ENCODE results near the gene MTG2. TPM values are rescaled to one million over a fixed set of nuclear protein-coding genes. Genes with fewer than 3 reads are reported as not detected.
A peak's percentile ranks its signal among the peaks of the same experiment; 100 is the strongest.

Gene MTG2
- total and polyA plus RNA-seq, 10 of the 15 experiments (the other 5 are each of a cell fraction or from before 2014, with no cell fraction given): 6.2 to 52.4 (median 34.3) TPM

DNA sequence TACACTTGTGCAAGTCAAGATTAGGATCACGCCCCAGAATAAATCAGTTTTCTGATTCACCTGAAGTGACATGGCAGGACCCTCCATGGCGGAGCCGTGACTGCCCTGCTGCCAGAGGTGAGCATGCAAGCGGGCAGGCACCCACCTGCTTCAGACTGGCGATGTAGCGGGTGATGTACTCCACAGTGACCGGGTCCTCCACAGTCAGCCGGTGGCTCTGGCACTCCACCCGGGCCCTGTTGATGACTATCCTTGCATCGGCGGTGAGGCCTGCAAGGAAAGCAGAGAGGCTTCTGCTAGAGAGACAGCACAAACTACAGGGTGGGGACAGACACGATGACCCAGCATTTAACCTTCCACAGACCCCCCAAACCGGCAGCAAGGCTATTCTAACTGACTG is 43.2 kb upstream of the MTG2 start:
- Histone ChIP-seq H3K9me3 (replicated peaks; ENCODE audit: control insufficient read depth, insufficient read depth, low read length) (no peaks in the 10 kb centered on the region), H3K4me2 (ENCODE audit: control insufficient read depth, insufficient read depth) (no peak overlapping the region), H3K4me1 (ENCODE audit: control insufficient read depth, insufficient read depth, low read length) (peaks cover 10% of the 10 kb centered on the region), H2AFZ (ENCODE audit: control insufficient read depth, low read depth, low read length) (no peak overlapping the region), H3K9ac (ENCODE audit: control insufficient read depth, insufficient read depth, low read length) (no peak overlapping the region), H3K4me3 (no peak overlapping the region), H3K27me3 (replicated peaks in 1 of 2; ENCODE audit: control insufficient read depth in 2 of 2, insufficient read depth in 2 of 2, low read length in 1 of 2) (no peaks in the 10 kb centered on the region), H3K79me2 (ENCODE audit: control insufficient read depth, insufficient read depth, low read length) (peaks cover 53% of the 10 kb centered on the region), H3K27ac (ENCODE audit: control insufficient read depth, insufficient read depth) (no peak overlapping the region), H4K20me1 (ENCODE audit: control insufficient read depth, insufficient read depth) (peaks cover 20% of the 10 kb centered on the region), H3K36me3 (ENCODE audit: control insufficient read depth in 2 of 2, insufficient read depth in 2 of 2, low read length in 1 of 2) (peaks cover 33 to 52% of the 10 kb centered on the region in 2 experiments)
- CTCF ChIA-PET: interaction anchor here (2.8 kb wide), 1 partner anchor 129 kb away, joined by 20 read pairs; no protein-coding TSS in a partner anchor
- DNase-seq (ENCODE audit: low read depth, low spot score) (no peak), ATAC-seq (no peak), FAIRE-seq (no peak)
- RAD21 ChIA-PET (ENCODE audit: unreplicated experiment): no interaction called here
- 92% methylated on average over 13 of the region's 13 CpGs for WGBS (ENCODE audit: insufficient coverage, insufficient replicate concordance, low lambda C conversion rate, missing lambda C conversion rate)
- in situ Hi-C loops (cut with MboI): no loop called here
- POLR2A ChIA-PET: no interaction called here
- intact Hi-C loops (cut with micrococcal nuclease; ENCODE audit: unreplicated experiment): loop anchor here (5.0 kb wide), 1 partner anchor 77 kb away; no protein-coding TSS in a partner anchor
- BruUV-seq (replicated peaks): no TSS peak
- TF ChIP-seq JUND (IDR thresholded peaks at IDR 0.05; ENCODE audit: low read depth, low read length): no peak
- TF ChIP-seq NR2F1 (conservative IDR thresholded peaks at IDR 0.05): no peak
- TF ChIP-seq ATF7 (IDR thresholded peaks at IDR 0.05; ENCODE audit: low read depth): no peak
- TF ChIP-seq IRF4 (IDR thresholded peaks at IDR 0.05; ENCODE audit: low read depth, low read length): no peak
- TF ChIP-seq EZH2 (IDR thresholded peaks at IDR 0.05; ENCODE audit: borderline replicate concordance, control insufficient read depth, low read depth, low read length): no peak
- TF ChIP-seq RAD51 (IDR thresholded peaks at IDR 0.05): no peak
- TF ChIP-seq USF1 (IDR thresholded peaks at IDR 0.05; ENCODE audit: borderline replicate concordance, extremely low read length, insufficient read depth, low read depth, low read length): no peak
- TF ChIP-seq POLR2A (IDR thresholded peaks at IDR 0.05; ENCODE audit: low read depth, low read length): peak; percentile 49; the same call in 1 of the 2 replicates
- TF ChIP-seq, protein P1, sequence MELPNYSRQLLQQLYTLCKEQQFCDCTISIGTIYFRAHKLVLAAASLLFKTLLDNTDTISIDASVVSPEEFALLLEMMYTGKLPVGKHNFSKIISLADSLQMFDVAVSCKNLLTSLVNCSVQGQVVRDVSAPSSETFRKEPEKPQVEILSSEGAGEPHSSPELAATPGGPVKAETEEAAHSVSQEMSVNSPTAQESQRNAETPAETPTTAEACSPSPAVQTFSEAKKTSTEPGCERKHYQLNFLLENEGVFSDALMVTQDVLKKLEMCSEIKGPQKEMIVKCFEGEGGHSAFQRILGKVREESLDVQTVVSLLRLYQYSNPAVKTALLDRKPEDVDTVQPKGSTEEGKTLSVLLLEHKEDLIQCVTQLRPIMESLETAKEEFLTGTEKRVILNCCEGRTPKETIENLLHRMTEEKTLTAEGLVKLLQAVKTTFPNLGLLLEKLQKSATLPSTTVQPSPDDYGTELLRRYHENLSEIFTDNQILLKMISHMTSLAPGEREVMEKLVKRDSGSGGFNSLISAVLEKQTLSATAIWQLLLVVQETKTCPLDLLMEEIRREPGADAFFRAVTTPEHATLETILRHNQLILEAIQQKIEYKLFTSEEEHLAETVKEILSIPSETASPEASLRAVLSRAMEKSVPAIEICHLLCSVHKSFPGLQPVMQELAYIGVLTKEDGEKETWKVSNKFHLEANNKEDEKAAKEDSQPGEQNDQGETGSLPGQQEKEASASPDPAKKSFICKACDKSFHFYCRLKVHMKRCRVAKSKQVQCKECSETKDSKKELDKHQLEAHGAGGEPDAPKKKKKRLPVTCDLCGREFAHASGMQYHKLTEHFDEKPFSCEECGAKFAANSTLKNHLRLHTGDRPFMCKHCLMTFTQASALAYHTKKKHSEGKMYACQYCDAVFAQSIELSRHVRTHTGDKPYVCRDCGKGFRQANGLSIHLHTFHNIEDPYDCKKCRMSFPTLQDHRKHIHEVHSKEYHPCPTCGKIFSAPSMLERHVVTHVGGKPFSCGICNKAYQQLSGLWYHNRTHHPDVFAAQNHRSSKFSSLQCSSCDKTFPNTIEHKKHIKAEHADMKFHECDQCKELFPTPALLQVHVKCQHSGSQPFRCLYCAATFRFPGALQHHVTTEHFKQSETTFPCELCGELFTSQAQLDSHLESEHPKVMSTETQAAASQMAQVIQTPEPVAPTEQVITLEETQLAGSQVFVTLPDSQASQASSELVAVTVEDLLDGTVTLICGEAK (IDR thresholded peaks at IDR 0.05; ENCODE audit: borderline replicate concordance): no peak
- SMC1A ChIA-PET (ENCODE audit: uncharacterized antibody, unreplicated experiment): interaction anchor here (1.0 kb wide), 1 partner anchor 128 kb away, joined by 10 read pairs; no protein-coding TSS in a partner anchor

Data from GM12878 (cell line).